NB4 (cell line): ENCODE data around the gene KRTAP4-2.

Experiments
- MYC ChIP-seq: IDR thresholded peaks from 2 replicates; pipeline ENCODE4 v1.6.1; 2011; ENCODE audit warnings: low read depth, low read length
- POLR2A ChIP-seq: IDR thresholded peaks from 2 replicates; pipeline ENCODE4 v1.6.1; 2011; ENCODE audit warnings: mild to moderate bottlenecking; ENCODE audit not compliant: insufficient read length; ENCODE audit errors: extremely low read depth
- TF ChIP-seq, protein P1 (sequence below): IDR thresholded peaks from one replicate; pipeline ENCODE4 v1.5.1; 2012; ENCODE audit warnings: low read depth, low read length

DNA sequence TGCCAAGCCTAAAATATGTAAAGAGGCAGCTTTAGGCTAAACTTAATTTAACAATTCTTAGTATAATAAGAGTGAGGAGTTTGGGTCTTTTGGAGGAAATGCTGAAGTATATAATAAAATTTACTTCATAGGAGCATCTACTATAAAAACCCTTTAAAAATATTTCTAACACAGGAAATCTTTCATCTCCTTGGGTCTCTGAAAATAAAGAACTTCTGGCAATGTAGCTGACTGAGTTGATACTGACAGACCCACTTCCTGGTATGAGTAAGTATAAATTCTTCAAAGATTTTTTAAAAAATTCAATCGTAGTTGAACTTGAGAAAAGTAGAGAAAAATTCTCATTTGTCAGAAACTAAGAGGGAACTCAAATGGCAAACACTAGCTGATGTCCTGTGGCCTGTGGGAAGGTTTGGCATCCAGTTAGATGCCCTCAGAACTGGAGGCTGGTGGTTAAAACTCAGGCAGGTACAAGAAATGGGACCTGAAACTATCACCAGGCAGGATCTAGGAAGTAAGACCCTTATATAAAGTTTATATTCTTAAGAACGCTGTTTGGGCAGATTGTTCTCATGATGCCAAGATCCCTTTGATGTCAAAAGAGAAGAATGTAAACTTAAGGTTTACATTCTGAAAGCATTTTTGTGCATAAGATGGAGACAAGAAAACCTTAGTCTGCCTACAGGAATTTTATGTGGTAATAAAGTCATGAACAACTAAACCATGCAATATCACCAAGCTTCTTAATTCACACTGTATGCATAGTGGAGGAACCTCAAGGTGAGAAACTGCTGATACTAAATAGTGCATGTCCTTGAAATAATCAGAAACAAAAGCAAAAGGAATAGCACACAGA is 43.9 kb downstream of the KRTAP4-2 start:
- TF ChIP-seq, protein P1, sequence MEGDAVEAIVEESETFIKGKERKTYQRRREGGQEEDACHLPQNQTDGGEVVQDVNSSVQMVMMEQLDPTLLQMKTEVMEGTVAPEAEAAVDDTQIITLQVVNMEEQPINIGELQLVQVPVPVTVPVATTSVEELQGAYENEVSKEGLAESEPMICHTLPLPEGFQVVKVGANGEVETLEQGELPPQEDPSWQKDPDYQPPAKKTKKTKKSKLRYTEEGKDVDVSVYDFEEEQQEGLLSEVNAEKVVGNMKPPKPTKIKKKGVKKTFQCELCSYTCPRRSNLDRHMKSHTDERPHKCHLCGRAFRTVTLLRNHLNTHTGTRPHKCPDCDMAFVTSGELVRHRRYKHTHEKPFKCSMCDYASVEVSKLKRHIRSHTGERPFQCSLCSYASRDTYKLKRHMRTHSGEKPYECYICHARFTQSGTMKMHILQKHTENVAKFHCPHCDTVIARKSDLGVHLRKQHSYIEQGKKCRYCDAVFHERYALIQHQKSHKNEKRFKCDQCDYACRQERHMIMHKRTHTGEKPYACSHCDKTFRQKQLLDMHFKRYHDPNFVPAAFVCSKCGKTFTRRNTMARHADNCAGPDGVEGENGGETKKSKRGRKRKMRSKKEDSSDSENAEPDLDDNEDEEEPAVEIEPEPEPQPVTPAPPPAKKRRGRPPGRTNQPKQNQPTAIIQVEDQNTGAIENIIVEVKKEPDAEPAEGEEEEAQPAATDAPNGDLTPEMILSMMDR, result no peak
- no peak for TF ChIP-seq POLR2A
- TF ChIP-seq MYC, result no peak
